K562 (cell line): ENCODE measurements around the gene TMEM260. TPM values are rescaled to one million over a fixed set of nuclear protein-coding genes. Genes with fewer than 3 reads are reported as not detected.

Experiments
- EP400 ChIP-seq: fragments of 450-650 bp; IDR thresholded peaks from 2 replicates; pipeline ENCODE4 v1.6.1; 2017; ENCODE audit warnings: antibody characterized with exemption, mild to moderate bottlenecking, moderate library complexity
- MEIS2 ChIP-seq: fragments of 450-650 bp; IDR thresholded peaks from 2 replicates; pipeline ENCODE4 v1.6.1; 2014; ENCODE audit warnings: mild to moderate bottlenecking; ENCODE audit not compliant: partially characterized antibody
- NFE2L1 ChIP-seq: fragments of 450-650 bp; IDR thresholded peaks from 2 replicates; pipeline ENCODE4 v1.6.1; 2016; ENCODE audit warnings: missing genetic modification characterization, low read depth, mild to moderate bottlenecking, missing compliant biosample characterization, moderate library complexity, borderline replicate concordance
- polyA plus RNA-seq, 8 experiments: library from polyadenylated mRNA; depleted of rRNA in 4 of 8; stranded (reverse) in 5 of 8; unstranded in 3 of 8; fragments of >200 nt; fragmentation: Nextera tagmentation in 2 of 8; fragmentation: Illumina TruSeq in 1 of 8; extraction: Ambion mirVana in 2 of 8; extraction: Trizol in 1 of 8; gene quantifications; 2 replicates each; pipeline versions ENCODE4 v1.2.1 to v1.2.3, GENCODE V29; 2011 to 2014; ENCODE audit warnings: inconsistent platforms in 1 of 8, missing spikeins in 1 of 8
- total RNA-seq, 7 experiments: library from RNA; depleted of rRNA in 6 of 7; stranded (reverse); fragments of >200 nt in 6 of 7; fragmentation: Illumina TruSeq in 2 of 7; extraction: Trizol in 2 of 7; gene quantifications; 2 replicates each; pipeline versions ENCODE4 v1.2.1 to v1.2.3, GENCODE V29; 2011 to 2021; ENCODE audit warnings: low replicate concordance in 1 of 7
- TF ChIP-seq, protein P1 (sequence below): sonication (generic); formaldehyde crosslinking; IDR thresholded peaks from 2 replicates; pipeline ENCODE4 v1.8.0; 2023; ENCODE audit warnings: missing genetic modification reagents, mild to moderate bottlenecking, borderline replicate concordance
- TF ChIP-seq, protein P2 (sequence below): fragments of 250-450 bp; sonication (Bioruptor Pico); IDR thresholded peaks from 2 replicates; pipeline ENCODE4 v1.8.0; 2021; ENCODE audit warnings: moderate library complexity, mild to moderate bottlenecking, inconsistent platforms
- TF ChIP-seq, protein P3 (sequence below): fragments of 450-650 bp; IDR thresholded peaks from 2 replicates; pipeline ENCODE4 v1.6.1; 2018; ENCODE audit warnings: mild to moderate bottlenecking, low read depth; ENCODE audit not compliant: partially characterized antibody
- TF ChIP-seq, protein P4 (sequence below): fragments of 450-650 bp; IDR thresholded peaks from 2 replicates; pipeline ENCODE4 v1.6.1; 2017; ENCODE audit warnings: antibody characterized with exemption

TMEM260 gene
- total and polyA plus RNA-seq, 9 of the 15 experiments (the other 6 are each of a cell fraction or from before 2014, with no cell fraction given), result 2.2 to 9.4 (median 6.0) TPM

DNA sequence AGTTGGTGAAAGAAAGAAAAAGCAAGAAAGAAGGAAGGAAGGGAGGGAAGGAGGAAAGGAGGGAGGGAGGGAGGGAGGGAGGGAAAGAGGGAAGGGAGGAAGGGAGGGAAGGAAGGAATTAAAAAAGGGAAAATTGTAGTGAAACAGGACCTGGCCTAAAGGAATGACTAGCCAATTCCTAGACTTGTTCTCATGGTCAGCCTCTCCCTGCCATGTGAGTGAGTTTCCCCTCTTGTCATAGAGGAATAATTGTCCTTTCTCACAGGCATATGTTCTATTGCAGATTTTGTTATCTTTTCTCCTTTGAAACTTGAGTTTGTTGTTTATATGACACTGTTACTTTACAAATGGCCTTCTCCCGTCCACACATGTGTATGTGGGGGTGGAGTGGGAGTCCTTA, 81.9 kb downstream of the TMEM260 start (continued):
- TF ChIP-seq, protein P1, sequence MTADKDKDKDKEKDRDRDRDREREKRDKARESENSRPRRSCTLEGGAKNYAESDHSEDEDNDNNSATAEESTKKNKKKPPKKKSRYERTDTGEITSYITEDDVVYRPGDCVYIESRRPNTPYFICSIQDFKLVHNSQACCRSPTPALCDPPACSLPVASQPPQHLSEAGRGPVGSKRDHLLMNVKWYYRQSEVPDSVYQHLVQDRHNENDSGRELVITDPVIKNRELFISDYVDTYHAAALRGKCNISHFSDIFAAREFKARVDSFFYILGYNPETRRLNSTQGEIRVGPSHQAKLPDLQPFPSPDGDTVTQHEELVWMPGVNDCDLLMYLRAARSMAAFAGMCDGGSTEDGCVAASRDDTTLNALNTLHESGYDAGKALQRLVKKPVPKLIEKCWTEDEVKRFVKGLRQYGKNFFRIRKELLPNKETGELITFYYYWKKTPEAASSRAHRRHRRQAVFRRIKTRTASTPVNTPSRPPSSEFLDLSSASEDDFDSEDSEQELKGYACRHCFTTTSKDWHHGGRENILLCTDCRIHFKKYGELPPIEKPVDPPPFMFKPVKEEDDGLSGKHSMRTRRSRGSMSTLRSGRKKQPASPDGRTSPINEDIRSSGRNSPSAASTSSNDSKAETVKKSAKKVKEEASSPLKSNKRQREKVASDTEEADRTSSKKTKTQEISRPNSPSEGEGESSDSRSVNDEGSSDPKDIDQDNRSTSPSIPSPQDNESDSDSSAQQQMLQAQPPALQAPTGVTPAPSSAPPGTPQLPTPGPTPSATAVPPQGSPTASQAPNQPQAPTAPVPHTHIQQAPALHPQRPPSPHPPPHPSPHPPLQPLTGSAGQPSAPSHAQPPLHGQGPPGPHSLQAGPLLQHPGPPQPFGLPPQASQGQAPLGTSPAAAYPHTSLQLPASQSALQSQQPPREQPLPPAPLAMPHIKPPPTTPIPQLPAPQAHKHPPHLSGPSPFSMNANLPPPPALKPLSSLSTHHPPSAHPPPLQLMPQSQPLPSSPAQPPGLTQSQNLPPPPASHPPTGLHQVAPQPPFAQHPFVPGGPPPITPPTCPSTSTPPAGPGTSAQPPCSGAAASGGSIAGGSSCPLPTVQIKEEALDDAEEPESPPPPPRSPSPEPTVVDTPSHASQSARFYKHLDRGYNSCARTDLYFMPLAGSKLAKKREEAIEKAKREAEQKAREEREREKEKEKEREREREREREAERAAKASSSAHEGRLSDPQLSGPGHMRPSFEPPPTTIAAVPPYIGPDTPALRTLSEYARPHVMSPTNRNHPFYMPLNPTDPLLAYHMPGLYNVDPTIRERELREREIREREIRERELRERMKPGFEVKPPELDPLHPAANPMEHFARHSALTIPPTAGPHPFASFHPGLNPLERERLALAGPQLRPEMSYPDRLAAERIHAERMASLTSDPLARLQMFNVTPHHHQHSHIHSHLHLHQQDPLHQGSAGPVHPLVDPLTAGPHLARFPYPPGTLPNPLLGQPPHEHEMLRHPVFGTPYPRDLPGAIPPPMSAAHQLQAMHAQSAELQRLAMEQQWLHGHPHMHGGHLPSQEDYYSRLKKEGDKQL, result no peak
- TF ChIP-seq, protein P2, sequence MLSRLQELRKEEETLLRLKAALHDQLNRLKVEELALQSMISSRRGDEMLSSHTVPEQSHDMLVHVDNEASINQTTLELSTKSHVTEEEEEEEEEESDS (CRISPR knock-in tag), result no peak
- TF ChIP-seq, protein P3, sequence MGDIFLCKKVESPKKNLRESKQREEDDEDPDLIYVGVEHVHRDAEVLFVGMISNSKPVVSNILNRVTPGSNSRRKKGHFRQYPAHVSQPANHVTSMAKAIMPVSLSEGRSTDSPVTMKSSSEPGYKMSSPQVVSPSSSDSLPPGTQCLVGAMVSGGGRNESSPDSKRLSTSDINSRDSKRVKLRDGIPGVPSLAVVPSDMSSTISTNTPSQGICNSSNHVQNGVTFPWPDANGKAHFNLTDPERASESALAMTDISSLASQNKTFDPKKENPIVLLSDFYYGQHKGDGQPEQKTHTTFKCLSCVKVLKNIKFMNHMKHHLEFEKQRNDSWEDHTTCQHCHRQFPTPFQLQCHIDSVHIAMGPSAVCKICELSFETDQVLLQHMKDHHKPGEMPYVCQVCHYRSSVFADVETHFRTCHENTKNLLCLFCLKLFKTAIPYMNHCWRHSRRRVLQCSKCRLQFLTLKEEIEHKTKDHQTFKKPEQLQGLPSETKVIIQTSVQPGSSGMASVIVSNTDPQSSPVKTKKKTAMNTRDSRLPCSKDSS, result no peak
- TF ChIP-seq NFE2L1 (tag) (no peak), MEIS2 (no peak), EP400 (no peak)
- TF ChIP-seq, protein P4, sequence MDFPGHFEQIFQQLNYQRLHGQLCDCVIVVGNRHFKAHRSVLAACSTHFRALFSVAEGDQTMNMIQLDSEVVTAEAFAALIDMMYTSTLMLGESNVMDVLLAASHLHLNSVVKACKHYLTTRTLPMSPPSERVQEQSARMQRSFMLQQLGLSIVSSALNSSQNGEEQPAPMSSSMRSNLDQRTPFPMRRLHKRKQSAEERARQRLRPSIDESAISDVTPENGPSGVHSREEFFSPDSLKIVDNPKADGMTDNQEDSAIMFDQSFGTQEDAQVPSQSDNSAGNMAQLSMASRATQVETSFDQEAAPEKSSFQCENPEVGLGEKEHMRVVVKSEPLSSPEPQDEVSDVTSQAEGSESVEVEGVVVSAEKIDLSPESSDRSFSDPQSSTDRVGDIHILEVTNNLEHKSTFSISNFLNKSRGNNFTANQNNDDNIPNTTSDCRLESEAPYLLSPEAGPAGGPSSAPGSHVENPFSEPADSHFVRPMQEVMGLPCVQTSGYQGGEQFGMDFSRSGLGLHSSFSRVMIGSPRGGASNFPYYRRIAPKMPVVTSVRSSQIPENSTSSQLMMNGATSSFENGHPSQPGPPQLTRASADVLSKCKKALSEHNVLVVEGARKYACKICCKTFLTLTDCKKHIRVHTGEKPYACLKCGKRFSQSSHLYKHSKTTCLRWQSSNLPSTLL, result no peak
